ENCODE measurements around the gene SLC22A7. TPM values are rescaled to one million over a fixed set of nuclear protein-coding genes. Genes with fewer than 3 reads are reported as not detected.

Gene SLC22A7
- polyA plus RNA-seq, 4 donors, result 0.10 to 0.50 TPM; not detected in 2

DNA sequence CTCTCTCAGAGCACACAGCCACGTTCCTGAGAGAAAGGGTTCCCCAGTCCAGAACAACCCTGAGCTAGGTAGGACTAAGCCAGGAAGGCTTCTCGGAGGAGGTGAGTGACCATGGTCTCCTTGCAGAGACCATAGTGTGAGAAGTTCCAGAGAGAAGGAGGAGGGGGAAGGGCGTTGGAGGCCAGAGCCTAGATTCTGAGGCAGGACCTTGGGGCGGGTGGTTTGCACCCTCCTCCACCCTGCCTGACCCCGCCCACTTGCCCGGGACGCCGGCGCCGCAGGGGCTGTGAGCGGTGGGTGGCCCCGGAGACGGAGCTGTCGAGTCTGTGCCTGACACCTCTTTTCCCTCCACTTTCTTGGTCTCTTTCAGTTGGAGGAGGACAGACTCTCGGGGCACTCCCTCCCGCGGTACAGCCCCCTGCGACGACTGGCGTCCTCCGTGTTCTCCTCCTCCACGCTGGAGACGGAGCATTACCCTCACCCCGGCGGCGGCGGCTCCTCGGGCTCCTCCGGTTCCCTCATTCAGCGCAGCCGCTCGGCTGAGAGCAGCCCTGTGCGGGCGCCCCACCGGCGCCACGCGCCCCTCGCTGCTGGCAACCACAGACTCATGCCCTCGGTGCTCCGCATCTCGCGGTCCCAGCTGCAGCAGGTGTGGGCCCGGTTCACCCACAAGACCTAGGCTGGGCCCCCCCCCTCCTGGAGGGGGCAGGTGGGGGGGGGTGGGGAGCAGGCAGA lies 28.6 kb upstream of the SLC22A7 start:
- H3K4me1 ChIP-seq (ENCODE audit: control insufficient read depth in 3 of 3, insufficient read depth in 2 of 3, low read depth in 1 of 3, low read length in 2 of 3), result peaks cover 11 to 94% (median 16%) of the 10 kb centered on the region in 3 donors
- peak; percentile 79 to 85 for DNase-seq
- peaks cover 0 to 5% (median 0%) of the 10 kb centered on the region in 3 donors for H3K36me3 ChIP-seq (ENCODE audit: control insufficient read depth in 3 of 3, insufficient read depth in 2 of 3, low read depth in 1 of 3, low read length in 3 of 3)
- no peak for FAIRE-seq
- H3K9me3 ChIP-seq (ENCODE audit: control insufficient read depth in 2 of 2, insufficient read depth in 1 of 2, low read depth in 1 of 2, low read length in 1 of 2), result no peaks in the 10 kb centered on the region
- peak overlapping the region in 2 of 3 donors; percentile 33 to 57 for H3K4me3 ChIP-seq (ENCODE audit: low read depth in 1 of 3, low read length in 3 of 3)
- WGBS, 3 donors, result 1 to 5% (median 5%) methylated on average over 32 to 44 of the region's 44 CpGs
- no peaks in the 10 kb centered on the region for H3K27me3 ChIP-seq (ENCODE audit: control insufficient read depth in 3 of 3, insufficient read depth in 3 of 3, low read length in 3 of 3)
- H3K27ac ChIP-seq (ENCODE audit: low read depth in 1 of 3, low read length in 2 of 3), result peak overlapping the region; percentile 89 to 98 (median 96)

GRCh38 chr6:43271103-43271815 lies 26.8 kb upstream of the SLC22A7 start:
- DNase-seq, result no peak
- Histone ChIP-seq H3K4me3 (ENCODE audit: low read depth in 1 of 3, low read length in 3 of 3) (no peak overlapping the region), H3K4me1 (ENCODE audit: control insufficient read depth in 3 of 3, insufficient read depth in 2 of 3, low read depth in 1 of 3, low read length in 2 of 3) (peaks cover 16 to 90% (median 22%) of the 10 kb centered on the region in 3 donors), H3K36me3 (ENCODE audit: control insufficient read depth in 3 of 3, insufficient read depth in 2 of 3, low read depth in 1 of 3, low read length in 3 of 3) (no peaks in the 10 kb centered on the region), H3K9me3 (ENCODE audit: control insufficient read depth in 2 of 2, insufficient read depth in 1 of 2, low read depth in 1 of 2, low read length in 1 of 2) (no peaks in the 10 kb centered on the region), H3K27me3 (ENCODE audit: control insufficient read depth in 3 of 3, insufficient read depth in 3 of 3, low read length in 3 of 3) (no peaks in the 10 kb centered on the region), H3K27ac (ENCODE audit: low read depth in 1 of 3, low read length in 2 of 3) (peak overlapping the region; percentile 89 to 98 (median 96))
- FAIRE-seq, result no peak
- WGBS, 3 donors, result 76 to 80% (median 78%) methylated on average over 8 of the region's 8 CpGs

GRCh38 chr6:43271944-43272343 lies 26.1 kb upstream of the SLC22A7 start:
- peak overlapping the region in 2 of 3 donors; percentile 88 to 96 for H3K27ac ChIP-seq (ENCODE audit: low read depth in 1 of 3, low read length in 2 of 3)

GRCh38 chr6:43273707-43274106 lies 24.4 kb upstream of the SLC22A7 start:
- Histone ChIP-seq H3K4me3 (ENCODE audit: low read depth in 1 of 3, low read length in 3 of 3) (no peak overlapping the region), H3K27ac (ENCODE audit: low read depth in 1 of 3, low read length in 2 of 3) (peak overlapping the region in 2 of 3 donors; percentile 9 to 94), H3K9me3 (ENCODE audit: control insufficient read depth in 2 of 2, insufficient read depth in 1 of 2, low read depth in 1 of 2, low read length in 1 of 2) (no peaks in the 10 kb centered on the region), H3K36me3 (ENCODE audit: control insufficient read depth in 3 of 3, insufficient read depth in 2 of 3, low read depth in 1 of 3, low read length in 3 of 3) (peaks cover 0 to 4% (median 0%) of the 10 kb centered on the region in 3 donors), H3K4me1 (ENCODE audit: control insufficient read depth in 3 of 3, insufficient read depth in 2 of 3, low read depth in 1 of 3, low read length in 2 of 3) (peaks cover 13 to 94% (median 21%) of the 10 kb centered on the region in 3 donors), H3K27me3 (ENCODE audit: control insufficient read depth in 3 of 3, insufficient read depth in 3 of 3, low read length in 3 of 3) (no peaks in the 10 kb centered on the region)
- 44 to 49% (median 45%) methylated on average over 2 of the region's 2 CpGs for WGBS, 3 donors
- no peak for DNase-seq
- FAIRE-seq, result no peak

More at GRCh38 chr6:43271944-43272343, 26.1 kb upstream of the SLC22A7 start:
- Histone ChIP-seq H3K4me1 (ENCODE audit: control insufficient read depth in 3 of 3, insufficient read depth in 2 of 3, low read depth in 1 of 3, low read length in 2 of 3) (peaks cover 16 to 94% (median 23%) of the 10 kb centered on the region in 3 donors), H3K9me3 (ENCODE audit: control insufficient read depth in 2 of 2, insufficient read depth in 1 of 2, low read depth in 1 of 2, low read length in 1 of 2) (no peaks in the 10 kb centered on the region), H3K4me3 (ENCODE audit: low read depth in 1 of 3, low read length in 3 of 3) (no peak overlapping the region), H3K36me3 (ENCODE audit: control insufficient read depth in 3 of 3, insufficient read depth in 2 of 3, low read depth in 1 of 3, low read length in 3 of 3) (peaks cover 0 to 2% (median 0%) of the 10 kb centered on the region in 3 donors), H3K27me3 (ENCODE audit: control insufficient read depth in 3 of 3, insufficient read depth in 3 of 3, low read length in 3 of 3) (no peaks in the 10 kb centered on the region)
- DNase-seq (no peak), FAIRE-seq (no peak)

DNA sequence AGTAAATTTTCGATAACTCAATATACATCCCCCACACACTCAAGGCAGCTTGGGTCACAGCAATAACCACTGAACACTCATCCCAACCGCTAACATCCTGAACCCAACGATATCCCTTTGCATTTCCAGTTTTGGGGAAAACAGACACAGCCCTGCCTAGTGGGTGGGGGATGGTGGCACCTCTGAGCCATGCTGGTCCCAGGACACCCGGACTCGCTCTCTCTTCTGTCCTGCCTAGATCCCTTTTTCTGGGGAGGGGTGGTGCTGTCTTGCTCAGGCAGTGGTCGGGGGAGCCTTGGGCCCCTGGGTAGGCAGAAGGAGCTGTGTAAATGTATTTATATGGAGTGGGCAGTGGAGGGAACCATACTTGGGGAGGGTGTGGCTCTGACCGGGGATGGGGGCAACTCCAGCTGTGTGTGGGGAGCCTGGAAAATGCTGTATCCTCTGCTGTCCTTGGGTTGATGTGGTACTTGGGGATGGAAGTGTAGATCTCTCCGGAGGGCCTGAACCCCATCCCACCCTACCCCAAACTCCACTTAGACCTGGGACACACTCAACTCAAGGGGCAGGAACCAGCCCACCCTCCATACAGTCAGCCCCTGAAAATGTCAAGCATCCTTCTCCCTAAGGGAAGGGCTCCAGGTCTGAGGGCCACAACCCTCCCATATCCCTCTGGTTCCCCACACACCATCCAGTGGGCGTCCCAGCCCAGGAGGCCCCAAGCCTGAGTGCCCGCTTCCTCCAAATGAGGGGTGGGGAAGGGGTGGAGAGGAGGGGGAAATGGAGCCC lies 23.7 kb upstream of the SLC22A7 start:
- Histone ChIP-seq H3K4me3 (ENCODE audit: low read depth in 1 of 3, low read length in 3 of 3) (peak overlapping the region in 2 of 3 donors; percentile 59 to 64), H3K4me1 (ENCODE audit: control insufficient read depth in 3 of 3, insufficient read depth in 2 of 3, low read depth in 1 of 3, low read length in 2 of 3) (peaks cover 17 to 94% (median 25%) of the 10 kb centered on the region in 3 donors), H3K27ac (ENCODE audit: low read depth in 1 of 3, low read length in 2 of 3) (peak overlapping the region; percentile 87 to 94 (median 90)), H3K36me3 (ENCODE audit: control insufficient read depth in 3 of 3, insufficient read depth in 2 of 3, low read depth in 1 of 3, low read length in 3 of 3) (peaks cover 0 to 4% (median 0%) of the 10 kb centered on the region in 3 donors), H3K27me3 (ENCODE audit: control insufficient read depth in 3 of 3, insufficient read depth in 3 of 3, low read length in 3 of 3) (no peaks in the 10 kb centered on the region), H3K9me3 (ENCODE audit: control insufficient read depth in 2 of 2, insufficient read depth in 1 of 2, low read depth in 1 of 2, low read length in 1 of 2) (no peaks in the 10 kb centered on the region)
- 56 to 69% (median 68%) methylated on average over 10 of the region's 10 CpGs for WGBS, 3 donors
- DNase-seq, result no peak
- FAIRE-seq, result no peak

GRCh38 chr6:43274916-43275597 lies 23.0 kb upstream of the SLC22A7 start:
- 3 to 8% (median 3%) methylated on average over 28 to 65 of the region's 65 CpGs for WGBS, 3 donors
- H3K27me3 ChIP-seq (ENCODE audit: control insufficient read depth in 3 of 3, insufficient read depth in 3 of 3, low read length in 3 of 3), result no peaks in the 10 kb centered on the region
- H3K9me3 ChIP-seq (ENCODE audit: control insufficient read depth in 2 of 2, insufficient read depth in 1 of 2, low read depth in 1 of 2, low read length in 1 of 2), result no peaks in the 10 kb centered on the region
- FAIRE-seq, result no peak
- H3K27ac ChIP-seq (ENCODE audit: low read depth in 1 of 3, low read length in 2 of 3), result peak overlapping the region; percentile 94 to 99 (median 97)
- peaks cover 0 to 4% (median 0%) of the 10 kb centered on the region in 3 donors for H3K36me3 ChIP-seq (ENCODE audit: control insufficient read depth in 3 of 3, insufficient read depth in 2 of 3, low read depth in 1 of 3, low read length in 3 of 3)
- DNase-seq, result peak; percentile 85 to 95
- H3K4me1 ChIP-seq (ENCODE audit: control insufficient read depth in 3 of 3, insufficient read depth in 2 of 3, low read depth in 1 of 3, low read length in 2 of 3), result peaks cover 17 to 94% (median 27%) of the 10 kb centered on the region in 3 donors
- peak overlapping the region in 2 of 3 donors; percentile 59 to 64 for H3K4me3 ChIP-seq (ENCODE audit: low read depth in 1 of 3, low read length in 3 of 3)

- peak in 1 of 2 donors; percentile 65 for DNase-seq
- Histone ChIP-seq H3K27ac (ENCODE audit: low read depth in 1 of 3, low read length in 2 of 3) (peak overlapping the region; percentile 85 to 99 (median 97)), H3K36me3 (ENCODE audit: control insufficient read depth in 3 of 3, insufficient read depth in 2 of 3, low read depth in 1 of 3, low read length in 3 of 3) (peaks cover 0 to 4% (median 0%) of the 10 kb centered on the region in 3 donors), H3K27me3 (ENCODE audit: control insufficient read depth in 3 of 3, insufficient read depth in 3 of 3, low read length in 3 of 3) (no peaks in the 10 kb centered on the region), H3K4me1 (ENCODE audit: control insufficient read depth in 3 of 3, insufficient read depth in 2 of 3, low read depth in 1 of 3, low read length in 2 of 3) (peaks cover 15 to 89% (median 26%) of the 10 kb centered on the region in 3 donors), H3K9me3 (ENCODE audit: control insufficient read depth in 2 of 2, insufficient read depth in 1 of 2, low read depth in 1 of 2, low read length in 1 of 2) (no peaks in the 10 kb centered on the region), H3K4me3 (ENCODE audit: low read depth in 1 of 3, low read length in 3 of 3) (peak overlapping the region in 2 of 3 donors; percentile 34 to 59)
- WGBS, 3 donors, result 6 to 9% (median 9%) methylated on average over 52 to 64 of the region's 64 CpGs
- no peak for FAIRE-seq
Measured at GRCh38 chr6:43275801-43276576, 22.1 kb upstream of the SLC22A7 start.

Measured in small intestine (tissue), 7 donors.